Measurements from ENCODE around the gene PWWP2B. TPM values are rescaled to one million over a fixed set of nuclear protein-coding genes. Genes with fewer than 3 reads are reported as not detected.

The PWWP2B gene
- total RNA-seq, 1 experiment from 2014 or later: 10.0 TPM

- H3K9me3 Mint-ChIP-seq (ENCODE audit: unreplicated experiment): no peaks in the 10 kb centered on the region
- no peaks in the 10 kb centered on the region for H3K27me3 Mint-ChIP-seq (ENCODE audit: insufficient read depth, unreplicated experiment)
- peaks cover 24% of the 10 kb centered on the region for H3K4me1 Mint-ChIP-seq (ENCODE audit: insufficient read depth, unreplicated experiment)
- no peak for DNase-seq (ENCODE audit: unreplicated experiment)
- no peak overlapping the region for H3K4me3 Mint-ChIP-seq (ENCODE audit: unreplicated experiment)
- peak overlapping the region; percentile 27 for H3K27ac Mint-ChIP-seq (ENCODE audit: low read depth, unreplicated experiment)
- H3K36me3 Mint-ChIP-seq (ENCODE audit: insufficient read depth, unreplicated experiment): peaks cover 10% of the 10 kb centered on the region
- CTCF ChIA-PET: interaction anchor here (0.6 to 1.1 kb wide), 2 partner anchors 26 to 32 kb away, joined by 3 to 4 read pairs; no protein-coding TSS in a partner anchor
- no peak for TF ChIP-seq CTCF (IDR thresholded peaks at IDR 0.05; ENCODE audit: unreplicated experiment)
- BruUV-seq (replicated peaks): no TSS peak
- POLR2A ChIA-PET: no interaction called here
- intact Hi-C loops (cut with micrococcal nuclease): no loop called here
Measured at GRCh38 chr10:132413226-132414205, 16.5 kb downstream of the PWWP2B start.

GRCh38 chr10:132414402-132415016, 17.5 kb downstream of the PWWP2B start:
- CTCF ChIA-PET: no interaction called here

GRCh38 chr10:132415255-132415654, 18.3 kb downstream of the PWWP2B start:
- no peak for DNase-seq (ENCODE audit: unreplicated experiment)
- no peaks in the 10 kb centered on the region for H3K9me3 Mint-ChIP-seq (ENCODE audit: unreplicated experiment)
- no peaks in the 10 kb centered on the region for H3K27me3 Mint-ChIP-seq (ENCODE audit: insufficient read depth, unreplicated experiment)
- H3K4me3 Mint-ChIP-seq (ENCODE audit: unreplicated experiment): no peak overlapping the region
- intact Hi-C loops (cut with micrococcal nuclease): no loop called here
- H3K4me1 Mint-ChIP-seq (ENCODE audit: insufficient read depth, unreplicated experiment): peaks cover 30% of the 10 kb centered on the region
- no peak for TF ChIP-seq CTCF (IDR thresholded peaks at IDR 0.05; ENCODE audit: unreplicated experiment)
- ChIA-PET CTCF (no interaction called here), POLR2A (no interaction called here)
- H3K27ac Mint-ChIP-seq (ENCODE audit: low read depth, unreplicated experiment): no peak overlapping the region
- no TSS peak for BruUV-seq (replicated peaks)
- no peaks in the 10 kb centered on the region for H3K36me3 Mint-ChIP-seq (ENCODE audit: insufficient read depth, unreplicated experiment)

More at GRCh38 chr10:132414402-132415016, 17.5 kb downstream of the PWWP2B start:
- no peak for DNase-seq (ENCODE audit: unreplicated experiment)
- H3K27me3 Mint-ChIP-seq (ENCODE audit: insufficient read depth, unreplicated experiment): no peaks in the 10 kb centered on the region
- no TSS peak for BruUV-seq (replicated peaks)
- intact Hi-C loops (cut with micrococcal nuclease): no loop called here
- H3K36me3 Mint-ChIP-seq (ENCODE audit: insufficient read depth, unreplicated experiment): peaks cover 7% of the 10 kb centered on the region
- H3K4me1 Mint-ChIP-seq (ENCODE audit: insufficient read depth, unreplicated experiment): peaks cover 30% of the 10 kb centered on the region
- H3K27ac Mint-ChIP-seq (ENCODE audit: low read depth, unreplicated experiment): no peak overlapping the region
- POLR2A ChIA-PET: no interaction called here
- H3K4me3 Mint-ChIP-seq (ENCODE audit: unreplicated experiment): no peak overlapping the region
- no peaks in the 10 kb centered on the region for H3K9me3 Mint-ChIP-seq (ENCODE audit: unreplicated experiment)
- TF ChIP-seq CTCF (IDR thresholded peaks at IDR 0.05; ENCODE audit: unreplicated experiment): no peak

- no peaks in the 10 kb centered on the region for H3K36me3 Mint-ChIP-seq (ENCODE audit: insufficient read depth, unreplicated experiment)
- no peak for DNase-seq (ENCODE audit: unreplicated experiment)
- H3K9me3 Mint-ChIP-seq (ENCODE audit: unreplicated experiment): no peaks in the 10 kb centered on the region
- BruUV-seq (replicated peaks): no TSS peak
- no peak overlapping the region for H3K27ac Mint-ChIP-seq (ENCODE audit: low read depth, unreplicated experiment)
- TF ChIP-seq CTCF (IDR thresholded peaks at IDR 0.05; ENCODE audit: unreplicated experiment): no peak
- no peak overlapping the region for H3K4me3 Mint-ChIP-seq (ENCODE audit: unreplicated experiment)
- intact Hi-C loops (cut with micrococcal nuclease): no loop called here
- CTCF ChIA-PET: no interaction called here
- peaks cover 30% of the 10 kb centered on the region for H3K4me1 Mint-ChIP-seq (ENCODE audit: insufficient read depth, unreplicated experiment)
- H3K27me3 Mint-ChIP-seq (ENCODE audit: insufficient read depth, unreplicated experiment): no peaks in the 10 kb centered on the region
- POLR2A ChIA-PET: no interaction called here
Measured at GRCh38 chr10:132415956-132416355, 19.0 kb downstream of the PWWP2B start.

All from MCF 10A (cell line).